Lower leg skin (tissue), 3 donors: ENCODE results near the gene SH3BGRL3.

ENCODE experiments used
- POLR2A ChIP-seq, 2 donors: fragments of 450-650 bp; IDR thresholded peaks; one replicate each; pipeline ENCODE4 v1.6.1; 2016 to 2017; ENCODE audit warnings: antibody characterized with exemption in 2 of 2, mild to moderate bottlenecking in 1 of 2, moderate library complexity in 1 of 2
- TF ChIP-seq, protein P1 (sequence below), 3 donors: fragments of 450-650 bp; IDR thresholded peaks; one replicate each; pipeline ENCODE4 v1.5.1; 2016; ENCODE audit warnings: antibody characterized with exemption in 3 of 3, mild to moderate bottlenecking in 3 of 3, moderate library complexity in 2 of 3

GRCh38 chr1:26283871-26284596 lies 4.1 kb downstream of the SH3BGRL3 start:
- TF ChIP-seq, protein P1, sequence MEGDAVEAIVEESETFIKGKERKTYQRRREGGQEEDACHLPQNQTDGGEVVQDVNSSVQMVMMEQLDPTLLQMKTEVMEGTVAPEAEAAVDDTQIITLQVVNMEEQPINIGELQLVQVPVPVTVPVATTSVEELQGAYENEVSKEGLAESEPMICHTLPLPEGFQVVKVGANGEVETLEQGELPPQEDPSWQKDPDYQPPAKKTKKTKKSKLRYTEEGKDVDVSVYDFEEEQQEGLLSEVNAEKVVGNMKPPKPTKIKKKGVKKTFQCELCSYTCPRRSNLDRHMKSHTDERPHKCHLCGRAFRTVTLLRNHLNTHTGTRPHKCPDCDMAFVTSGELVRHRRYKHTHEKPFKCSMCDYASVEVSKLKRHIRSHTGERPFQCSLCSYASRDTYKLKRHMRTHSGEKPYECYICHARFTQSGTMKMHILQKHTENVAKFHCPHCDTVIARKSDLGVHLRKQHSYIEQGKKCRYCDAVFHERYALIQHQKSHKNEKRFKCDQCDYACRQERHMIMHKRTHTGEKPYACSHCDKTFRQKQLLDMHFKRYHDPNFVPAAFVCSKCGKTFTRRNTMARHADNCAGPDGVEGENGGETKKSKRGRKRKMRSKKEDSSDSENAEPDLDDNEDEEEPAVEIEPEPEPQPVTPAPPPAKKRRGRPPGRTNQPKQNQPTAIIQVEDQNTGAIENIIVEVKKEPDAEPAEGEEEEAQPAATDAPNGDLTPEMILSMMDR (IDR thresholded peaks at IDR 0.05) = no peak
- no peak for TF ChIP-seq POLR2A (IDR thresholded peaks at IDR 0.05)
